Measurements from ENCODE around the gene FOXP1. TPM values are rescaled to one million over a fixed set of nuclear protein-coding genes. Genes with fewer than 3 reads are reported as not detected.
A peak's percentile ranks its signal among the peaks of the same experiment; 100 is the strongest.

The FOXP1 gene
- total RNA-seq, 2 experiments from 2014 or later = 108 to 153 TPM

DNA sequence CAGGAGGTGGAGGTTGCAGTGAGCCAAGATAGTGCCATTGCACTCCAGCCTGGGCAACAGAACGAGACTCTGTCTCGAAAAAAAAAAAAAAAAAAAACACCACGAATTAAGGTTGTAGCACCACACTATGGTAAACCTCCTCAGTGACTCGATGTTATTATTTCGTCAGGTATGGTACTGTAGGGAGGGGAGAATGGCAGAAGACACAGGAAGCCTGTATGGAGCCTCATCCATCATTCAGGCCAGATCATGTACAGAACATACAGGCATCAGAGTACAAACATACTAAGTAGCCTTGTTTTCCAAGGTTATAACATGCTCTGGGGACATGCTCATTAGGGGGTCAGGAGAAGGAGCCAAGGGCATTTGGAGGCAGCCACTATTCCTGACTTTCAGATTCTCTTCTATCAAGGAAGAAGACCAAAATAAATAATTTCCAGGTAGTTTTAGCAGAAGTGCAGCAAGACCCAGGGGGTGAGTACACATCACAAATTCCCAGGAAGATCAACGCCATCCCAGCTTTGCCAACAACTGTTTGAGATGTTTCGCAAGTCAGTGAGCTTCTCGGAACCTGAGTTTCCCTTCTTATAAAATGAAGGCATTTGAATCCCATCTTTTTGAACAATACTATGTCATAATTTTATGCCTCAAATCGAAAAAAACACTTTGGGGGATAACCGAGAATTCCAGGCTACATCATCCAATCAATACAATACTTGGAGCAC, 79.8 kb downstream of the FOXP1 start:
- Mint-ChIP-seq H3K36me3 (ENCODE audit: low read depth) (peaks cover 8% of the 10 kb centered on the region), H3K27me3 (no peaks in the 10 kb centered on the region), H3K9me3 (ENCODE audit: low read depth) (peaks cover 2% of the 10 kb centered on the region), H3K27ac (peak overlapping the region; percentile 67), H3K4me1 (peaks cover 53% of the 10 kb centered on the region), H3K4me3 (no peak overlapping the region)
- peak; percentile 57 for ATAC-seq
- ChIA-PET POLR2A (interaction anchor here (0.6 kb wide), 1 partner anchor 47 kb away, joined by 6 read pairs; no protein-coding TSS in a partner anchor), CTCF (interaction anchor here (0.7 to 1.5 kb wide), 4 partner anchors 12 to 496 kb away, joined by 3 to 6 read pairs (median 4); no protein-coding TSS in a partner anchor)
- intact Hi-C loops (cut with DNase I, micrococcal nuclease) = no loop called here
- DNase-seq = no peak

DNA sequence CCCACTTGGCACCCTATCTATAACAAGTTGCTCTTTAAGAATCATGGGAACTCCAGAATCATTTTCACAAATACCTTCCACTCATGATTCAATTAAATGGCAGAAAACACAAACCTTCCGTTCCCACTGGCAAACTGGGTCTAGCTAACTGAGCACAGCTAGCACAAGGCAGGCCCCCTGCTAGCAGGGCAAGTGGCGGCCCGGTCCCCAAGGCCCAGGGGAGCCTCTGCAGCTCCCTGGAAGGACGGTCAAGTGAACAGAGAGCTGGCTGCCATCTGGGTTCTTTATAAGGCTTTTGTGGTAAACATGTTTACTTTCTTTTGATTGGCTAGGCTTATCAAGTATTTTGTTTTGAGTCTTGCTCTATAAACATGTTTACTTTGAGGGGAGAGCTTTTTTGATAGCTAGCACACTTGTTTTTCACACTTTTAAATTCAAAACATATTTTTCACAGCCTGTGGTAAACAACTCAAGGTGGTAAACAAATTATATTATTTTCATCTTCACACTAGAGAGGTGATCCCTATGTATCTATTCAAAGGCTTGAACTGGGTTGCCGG, 81.4 kb downstream of the FOXP1 start:
- H3K4me1 Mint-ChIP-seq = peaks cover 67% of the 10 kb centered on the region
- intact Hi-C loops (cut with DNase I, micrococcal nuclease) = no loop called here
- H3K9me3 Mint-ChIP-seq (ENCODE audit: low read depth) = peaks cover 2% of the 10 kb centered on the region
- ChIA-PET POLR2A (no interaction called here), CTCF (no interaction called here)
- DNase-seq (no peak), ATAC-seq (no peak)
- H3K27me3 Mint-ChIP-seq = no peaks in the 10 kb centered on the region
- peaks cover 8% of the 10 kb centered on the region for H3K36me3 Mint-ChIP-seq (ENCODE audit: low read depth)
- no peak overlapping the region for H3K27ac Mint-ChIP-seq
- no peak overlapping the region for H3K4me3 Mint-ChIP-seq

DNA sequence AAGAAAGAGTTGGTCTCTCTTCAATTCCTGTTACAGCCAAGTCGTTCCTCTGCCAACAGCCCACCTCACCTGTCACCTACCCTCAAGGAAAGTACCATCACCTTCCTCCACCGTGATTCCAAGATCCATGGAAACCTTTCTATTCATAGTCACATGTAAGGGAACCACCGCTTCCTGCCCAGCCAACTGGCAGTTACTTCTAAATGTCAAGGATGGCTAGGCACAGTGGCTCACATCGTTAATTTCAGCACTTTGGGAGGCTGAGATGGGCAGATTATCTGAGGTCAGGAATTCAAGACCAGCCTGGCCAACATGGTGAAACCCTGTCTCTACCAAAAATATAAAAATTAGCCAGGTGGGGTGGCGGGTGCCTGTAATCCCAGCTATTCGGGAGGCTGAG, 82.8 kb downstream of the FOXP1 start:
- DNase-seq (no peak), ATAC-seq (no peak)
- ChIA-PET POLR2A (no interaction called here), CTCF (no interaction called here)
- Mint-ChIP-seq H3K9me3 (ENCODE audit: low read depth) (peaks cover 2% of the 10 kb centered on the region), H3K4me3 (no peak overlapping the region), H3K27ac (no peak overlapping the region), H3K36me3 (ENCODE audit: low read depth) (peaks cover 10% of the 10 kb centered on the region), H3K4me1 (peaks cover 75% of the 10 kb centered on the region), H3K27me3 (no peaks in the 10 kb centered on the region)
- intact Hi-C loops (cut with DNase I, micrococcal nuclease) = no loop called here

- Mint-ChIP-seq H3K27ac (no peak overlapping the region), H3K27me3 (no peaks in the 10 kb centered on the region), H3K4me1 (peaks cover 78% of the 10 kb centered on the region), H3K4me3 (no peak overlapping the region), H3K36me3 (ENCODE audit: low read depth) (peaks cover 10% of the 10 kb centered on the region), H3K9me3 (ENCODE audit: low read depth) (no peaks in the 10 kb centered on the region)
- ChIA-PET POLR2A (no interaction called here), CTCF (interaction anchor here (0.6 to 1.6 kb wide), 3 partner anchors 10 to 1159 kb away, joined by 3 to 7 read pairs (median 3); no protein-coding TSS in a partner anchor)
- intact Hi-C loops (cut with DNase I, micrococcal nuclease) = loop anchor here in 1 of 2 experiments (5.0 kb wide), 1 partner anchor 83 kb away; the partner anchor contains the start of gene FOXP1
- DNase-seq (no peak), ATAC-seq (no peak)
These were observed 84.2 kb downstream of the FOXP1 start for GRCh38 chr3:71499227-71499876.

DNA sequence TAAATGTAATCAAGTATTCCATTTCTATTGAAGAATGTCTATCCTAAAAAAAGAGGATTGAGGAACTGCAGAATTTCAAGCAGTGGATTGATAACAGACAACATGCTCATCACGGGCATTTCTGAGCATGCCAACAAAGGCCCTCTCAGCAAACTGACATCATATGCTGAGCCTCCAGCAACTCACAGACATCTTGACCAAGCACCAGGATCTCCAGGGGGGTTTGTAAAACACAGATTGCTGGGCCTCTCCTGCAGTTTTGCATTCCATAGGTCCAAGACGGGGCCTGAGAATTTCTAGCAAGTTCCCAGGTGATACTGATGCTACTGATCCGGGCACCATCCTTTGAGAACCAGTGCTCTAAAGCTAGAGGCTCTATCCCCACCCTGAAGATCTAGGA, 85.0 kb downstream of the FOXP1 start:
- Mint-ChIP-seq H3K4me1 (peaks cover 74% of the 10 kb centered on the region), H3K4me3 (no peak overlapping the region), H3K9me3 (ENCODE audit: low read depth) (no peaks in the 10 kb centered on the region), H3K27me3 (no peaks in the 10 kb centered on the region), H3K27ac (no peak overlapping the region), H3K36me3 (ENCODE audit: low read depth) (peaks cover 10% of the 10 kb centered on the region)
- no peak for ATAC-seq
- DNase-seq = no peak
- ChIA-PET CTCF (interaction anchor here (0.7 to 1.6 kb wide), 4 partner anchors 11 to 1160 kb away, joined by 3 to 7 read pairs (median 3); no protein-coding TSS in a partner anchor), POLR2A (no interaction called here)
- intact Hi-C loops (cut with DNase I, micrococcal nuclease) = loop anchor here in 1 of 2 experiments (5.0 kb wide), 1 partner anchor 84 kb away; the partner anchor contains the start of gene FOXP1

GRCh38 chr3:71497971-71498444, 85.5 kb downstream of the FOXP1 start:
- Mint-ChIP-seq H3K4me1 (peaks cover 74% of the 10 kb centered on the region), H3K36me3 (ENCODE audit: low read depth) (peaks cover 10% of the 10 kb centered on the region), H3K9me3 (ENCODE audit: low read depth) (no peaks in the 10 kb centered on the region), H3K27ac (peak overlapping the region; percentile 55), H3K27me3 (no peaks in the 10 kb centered on the region), H3K4me3 (no peak overlapping the region)
- DNase-seq = no peak
- ATAC-seq = no peak
- POLR2A ChIA-PET = no interaction called here
- intact Hi-C loops (cut with DNase I, micrococcal nuclease) = loop anchor here (2.0 to 5.0 kb wide), 2 partner anchors 75 to 84 kb away; partner anchors contain the start of gene FOXP1 (in 1 of the 2)
- CTCF ChIA-PET = interaction anchor here (0.6 to 1.8 kb wide), 8 partner anchors 9 to 234 kb away, joined by 3 to 7 read pairs (median 4); no protein-coding TSS in a partner anchor

GRCh38 chr3:71497367-71497897, 86.1 kb downstream of the FOXP1 start:
- Mint-ChIP-seq H3K4me1 (peaks cover 74% of the 10 kb centered on the region), H3K27ac (peak overlapping the region; percentile 89), H3K27me3 (no peaks in the 10 kb centered on the region), H3K36me3 (ENCODE audit: low read depth) (peaks cover 16% of the 10 kb centered on the region), H3K4me3 (no peak overlapping the region), H3K9me3 (ENCODE audit: low read depth) (peaks cover 2% of the 10 kb centered on the region)
- ATAC-seq (no peak), DNase-seq (no peak)
- POLR2A ChIA-PET = interaction anchor here (0.7 kb wide), 2 partner anchors 35 to 125 kb away, joined by 3 read pairs; no protein-coding TSS in a partner anchor
- intact Hi-C loops (cut with DNase I, micrococcal nuclease) = loop anchor here (2.0 to 5.0 kb wide), 2 partner anchors 75 to 85 kb away; partner anchors contain the start of gene FOXP1 (in 1 of the 2)
- CTCF ChIA-PET = interaction anchor here (0.7 to 2.4 kb wide), 7 partner anchors 9 to 350 kb away, joined by 3 to 7 read pairs (median 4); no protein-coding TSS in a partner anchor

DNA sequence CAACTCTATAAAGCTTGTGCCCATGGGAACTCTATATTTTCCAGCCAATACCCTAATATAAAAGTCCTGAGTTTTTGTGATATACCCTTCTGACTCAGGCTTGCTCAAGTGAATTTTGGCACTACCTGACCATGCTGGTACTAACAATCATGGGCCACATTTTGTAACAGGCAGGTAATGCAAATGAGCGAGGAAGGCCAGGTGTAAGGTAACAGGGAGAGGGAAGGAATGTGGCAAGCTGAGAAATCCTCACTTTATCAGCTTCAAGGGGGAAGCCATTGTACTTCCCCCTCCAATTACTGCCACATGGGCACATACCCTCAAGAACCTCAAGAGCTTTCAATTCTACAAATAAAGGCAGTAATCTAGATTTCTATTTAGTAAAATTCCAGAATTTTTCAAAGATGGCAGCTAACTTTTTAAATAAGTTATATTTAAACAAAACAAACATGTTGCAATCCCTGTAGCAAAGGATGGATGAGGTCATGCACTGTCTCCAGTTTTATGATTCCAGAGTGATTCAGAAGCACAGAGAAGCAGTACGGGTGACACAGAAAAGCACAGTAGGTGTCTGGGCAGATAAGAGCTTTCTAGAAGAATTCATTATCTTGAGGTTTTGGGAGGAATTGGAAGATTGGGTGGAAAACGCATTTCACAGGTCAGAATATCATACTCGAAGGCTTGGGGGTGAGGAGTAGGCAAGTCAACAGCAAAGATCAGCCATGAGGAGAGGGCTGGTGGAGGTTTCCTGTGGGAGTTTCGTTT, 87.6 kb downstream of the FOXP1 start:
- peak; percentile 47 for DNase-seq
- Mint-ChIP-seq H3K4me3 (peak overlapping the region; percentile 56), H3K36me3 (ENCODE audit: low read depth) (peaks cover 25% of the 10 kb centered on the region), H3K4me1 (peaks cover 75% of the 10 kb centered on the region), H3K9me3 (ENCODE audit: low read depth) (peaks cover 11% of the 10 kb centered on the region), H3K27ac (peak overlapping the region; percentile 89), H3K27me3 (no peaks in the 10 kb centered on the region)
- POLR2A ChIA-PET = interaction anchor here (0.6 to 1.3 kb wide), 3 partner anchors 46 to 273 kb away, joined by 3 to 4 read pairs (median 3); no protein-coding TSS in a partner anchor
- intact Hi-C loops (cut with DNase I, micrococcal nuclease) = loop anchor here (2.0 to 5.0 kb wide), 2 partner anchors 73 to 86 kb away; partner anchors contain the start of gene FOXP1 (in 1 of the 2)
- ATAC-seq = peak; percentile 71
- CTCF ChIA-PET = interaction anchor here (0.5 to 2.4 kb wide), 9 partner anchors 13 to 432 kb away, joined by 3 to 7 read pairs (median 3); no protein-coding TSS in a partner anchor

DNA sequence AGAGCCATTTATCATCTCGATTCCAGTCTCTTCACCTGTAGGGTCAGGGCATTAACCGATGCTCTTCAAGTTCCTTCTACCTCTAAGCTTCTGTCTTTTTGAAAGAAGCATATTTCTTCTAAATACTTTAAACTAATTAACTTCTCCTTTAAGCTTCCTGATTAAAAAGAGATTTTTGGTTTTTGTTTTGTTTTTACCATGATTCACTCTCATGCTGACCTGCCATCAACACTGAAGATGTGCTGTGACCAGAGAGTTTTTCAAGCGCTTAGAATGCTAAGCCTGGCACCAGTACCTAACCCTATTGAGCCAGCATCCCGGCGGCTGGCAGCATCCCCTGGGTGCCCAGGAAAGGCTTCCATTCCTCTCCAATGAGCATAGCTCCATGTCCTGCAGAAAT, 89.3 kb downstream of the FOXP1 start:
- H3K36me3 Mint-ChIP-seq (ENCODE audit: low read depth) = peaks cover 32% of the 10 kb centered on the region
- ChIA-PET CTCF (interaction anchor here (0.9 to 1.3 kb wide), 2 partner anchors 14 to 45 kb away, joined by 3 to 4 read pairs; no protein-coding TSS in a partner anchor), POLR2A (no interaction called here)
- H3K27me3 Mint-ChIP-seq = no peaks in the 10 kb centered on the region
- ATAC-seq = no peak
- H3K9me3 Mint-ChIP-seq (ENCODE audit: low read depth) = peaks cover 15% of the 10 kb centered on the region
- no peak for DNase-seq
- intact Hi-C loops (cut with DNase I, micrococcal nuclease) = loop anchor here (5.0 kb wide), 5 partner anchors 192 to 432 kb away; no protein-coding TSS in a partner anchor
- peaks cover 85% of the 10 kb centered on the region for H3K4me1 Mint-ChIP-seq
- peak overlapping the region; percentile 49 for H3K27ac Mint-ChIP-seq
- H3K4me3 Mint-ChIP-seq = no peak overlapping the region

Measured in activated CD4-positive, alpha-beta T cell treated with anti-CD3 and anti-CD28 coated beads for 36 hours (primary cell).